ENCODE results near the gene OR52B2. TPM values are rescaled to one million over a fixed set of nuclear protein-coding genes. Genes with fewer than 3 reads are reported as not detected.
"Not testable (repeated sequence)": the region's sequence is repeated elsewhere in the genome, so short reads cannot be mapped to it uniquely, and the experiment has no call there.

The OR52B2 gene
- total RNA-seq, 4 donors from 2014 or later: not detected

DNA sequence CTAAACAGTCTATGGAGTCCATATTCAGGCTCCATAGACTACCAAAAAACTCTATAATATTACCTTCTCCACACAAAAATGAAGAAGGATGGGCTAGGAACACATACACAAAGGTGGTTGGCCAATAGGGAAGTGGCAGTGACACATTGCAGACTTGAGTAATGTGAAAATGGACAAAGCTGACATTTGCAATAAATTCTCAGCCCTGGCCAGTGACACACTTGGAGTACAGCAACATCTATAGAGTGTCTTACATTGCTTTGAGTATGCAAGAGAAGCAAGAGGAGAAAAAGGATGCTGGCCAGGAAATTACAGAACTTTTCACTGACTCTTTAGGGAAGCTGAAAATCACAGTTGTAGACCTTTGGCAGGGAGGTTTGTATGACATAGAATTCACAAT is 21.6 kb upstream of the OR52B2 start:
- no peaks in the 10 kb centered on the region for H3K4me1 ChIP-seq
- no peak overlapping the region for H3K4me3 ChIP-seq
- H3K27me3 ChIP-seq: no peaks in the 10 kb centered on the region
- no peak for TF ChIP-seq EP300 (IDR thresholded peaks at IDR 0.05)
- no peaks in the 10 kb centered on the region for H3K36me3 ChIP-seq
- ATAC-seq: no peak
- H3K9me3 ChIP-seq: no peaks in the 10 kb centered on the region
- no peak overlapping the region for H3K27ac ChIP-seq

DNA sequence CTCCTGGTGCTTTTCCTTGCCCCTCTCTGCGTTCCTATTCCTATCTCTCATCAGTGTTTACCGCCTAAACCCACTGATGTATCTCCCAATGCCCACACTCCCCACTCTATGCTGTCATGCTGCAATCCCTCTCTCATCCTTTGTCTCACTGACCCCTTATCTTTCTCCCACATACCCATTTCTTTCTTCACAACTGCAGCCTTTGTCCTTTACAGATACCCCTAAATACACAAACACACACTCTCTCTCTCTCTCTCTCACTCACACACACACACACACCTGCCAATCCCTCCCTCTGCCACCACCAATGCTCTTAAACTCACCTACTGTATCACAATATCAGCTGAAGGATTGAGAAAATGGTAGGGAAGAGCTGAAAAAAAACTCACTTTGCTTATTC is 5.3 kb upstream of the OR52B2 start:
- H3K27ac ChIP-seq: no peak overlapping the region
- no peak for ATAC-seq
- no peak overlapping the region for H3K4me3 ChIP-seq
- H3K36me3 ChIP-seq: no peaks in the 10 kb centered on the region
- TF ChIP-seq POLR2AphosphoS5 (IDR thresholded peaks at IDR 0.05): no peak
- TF ChIP-seq EP300 (IDR thresholded peaks at IDR 0.05): no peak
- TF ChIP-seq CTCF (IDR thresholded peaks at IDR 0.05): no peak
- no peak for TF ChIP-seq POLR2A (IDR thresholded peaks at IDR 0.05)
- H3K9me3 ChIP-seq: no peaks in the 10 kb centered on the region
- no peaks in the 10 kb centered on the region for H3K4me1 ChIP-seq
- 52 to 83% methylated on average over 1 to 2 of the region's 2 CpGs for WGBS, 2 donors (ENCODE audit: low coverage in 1 of 2)
- no peaks in the 10 kb centered on the region for H3K27me3 ChIP-seq

- WGBS, 2 donors (ENCODE audit: low coverage in 1 of 2): 60 to 69% methylated on average over 6 to 7 of the region's 7 CpGs
Measured at GRCh38 chr11:6156628-6157359, 13.3 kb downstream of the OR52B2 start.

GRCh38 chr11:6152126-6152525 is 18.0 kb downstream of the OR52B2 start:
- ATAC-seq: no peak
- H3K27ac ChIP-seq: no peak overlapping the region
- no peaks in the 10 kb centered on the region for H3K27me3 ChIP-seq
- H3K4me3 ChIP-seq: no peak overlapping the region
- H3K4me1 ChIP-seq: no peaks in the 10 kb centered on the region
- H3K9me3 ChIP-seq: peaks cover 0 to 4% (median 0%) of the 10 kb centered on the region in 3 donors
- 85 to 90% methylated on average over 2 of the region's 2 CpGs for WGBS, 2 donors (ENCODE audit: low coverage in 1 of 2)
- TF ChIP-seq EP300 (IDR thresholded peaks at IDR 0.05): no peak
- TF ChIP-seq CTCF (IDR thresholded peaks at IDR 0.05): no peak
- TF ChIP-seq POLR2AphosphoS5 (IDR thresholded peaks at IDR 0.05): no peak
- TF ChIP-seq POLR2A (IDR thresholded peaks at IDR 0.05): no peak
- no peaks in the 10 kb centered on the region for H3K36me3 ChIP-seq

More at GRCh38 chr11:6156628-6157359, 13.3 kb downstream of the OR52B2 start:
- no peak overlapping the region for H3K27ac ChIP-seq
- H3K36me3 ChIP-seq: no peaks in the 10 kb centered on the region
- no peak for ATAC-seq
- H3K4me1 ChIP-seq: no peaks in the 10 kb centered on the region
- no peaks in the 10 kb centered on the region for H3K9me3 ChIP-seq
- TF ChIP-seq CTCF (IDR thresholded peaks at IDR 0.05) (no peak), POLR2AphosphoS5 (IDR thresholded peaks at IDR 0.05) (no peak), EP300 (IDR thresholded peaks at IDR 0.05) (no peak), POLR2A (IDR thresholded peaks at IDR 0.05) (no peak)
- H3K27me3 ChIP-seq: no peaks in the 10 kb centered on the region
- H3K4me3 ChIP-seq: no peak overlapping the region

GRCh38 chr11:6151117-6151516 is 19.0 kb downstream of the OR52B2 start:
- Histone ChIP-seq H3K4me3 (no peak overlapping the region), H3K36me3 (no peaks in the 10 kb centered on the region), H3K27me3 (no peaks in the 10 kb centered on the region), H3K4me1 (no peaks in the 10 kb centered on the region), H3K9me3 (peaks cover 0 to 4% (median 0%) of the 10 kb centered on the region in 3 donors), H3K27ac (no peak overlapping the region)
- no peak for ATAC-seq
- 6 to 7% methylated on average over 1 of the region's 1 CpG for WGBS, 2 donors (ENCODE audit: low coverage in 1 of 2)
- TF ChIP-seq CTCF (IDR thresholded peaks at IDR 0.05): no peak
- no peak for TF ChIP-seq POLR2AphosphoS5 (IDR thresholded peaks at IDR 0.05)
- no peak for TF ChIP-seq EP300 (IDR thresholded peaks at IDR 0.05)
- no peak for TF ChIP-seq POLR2A (IDR thresholded peaks at IDR 0.05)

DNA sequence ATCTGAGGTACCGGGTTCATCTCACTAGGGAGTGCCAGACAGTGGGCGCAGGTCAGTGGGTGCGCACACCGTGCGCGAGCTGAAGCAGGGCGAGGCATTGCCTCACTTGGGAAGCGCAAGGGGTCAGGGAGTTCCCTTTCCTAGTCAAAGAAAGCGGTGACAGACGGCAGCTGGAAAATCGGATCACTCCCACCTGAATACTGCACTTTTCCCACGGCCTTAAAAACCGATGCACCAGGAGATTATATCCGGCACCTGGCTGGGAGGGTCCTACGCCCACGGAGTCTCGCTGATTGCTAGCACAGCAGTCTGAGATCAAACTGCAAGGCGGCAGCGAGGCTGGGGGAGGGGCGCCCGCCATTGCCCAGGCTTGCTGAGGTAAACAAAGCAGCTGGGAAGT is 26.4 kb downstream of the OR52B2 start:
- H3K36me3 ChIP-seq, H3K9me3 ChIP-seq, H3K4me3 ChIP-seq, H3K27me3 ChIP-seq, H3K4me1 ChIP-seq, H3K27ac ChIP-seq, ATAC-seq: not testable (repeated sequence)
- 68% methylated on average over 6 of the region's 21 CpGs; no CpG with 5 or more reads in 1 of the 2 donors for WGBS, 2 donors (ENCODE audit: low coverage in 1 of 2)

Data from gastroesophageal sphincter (tissue), 4 donors.